ENCODE measurements around the gene PSMC1. TPM values are rescaled to one million over a fixed set of nuclear protein-coding genes. Genes with fewer than 3 reads are reported as not detected.

Gene PSMC1
- polyA plus RNA-seq, 2 of the 4 experiments (the other 2 are of a cell fraction): 328 to 336 TPM

DNA sequence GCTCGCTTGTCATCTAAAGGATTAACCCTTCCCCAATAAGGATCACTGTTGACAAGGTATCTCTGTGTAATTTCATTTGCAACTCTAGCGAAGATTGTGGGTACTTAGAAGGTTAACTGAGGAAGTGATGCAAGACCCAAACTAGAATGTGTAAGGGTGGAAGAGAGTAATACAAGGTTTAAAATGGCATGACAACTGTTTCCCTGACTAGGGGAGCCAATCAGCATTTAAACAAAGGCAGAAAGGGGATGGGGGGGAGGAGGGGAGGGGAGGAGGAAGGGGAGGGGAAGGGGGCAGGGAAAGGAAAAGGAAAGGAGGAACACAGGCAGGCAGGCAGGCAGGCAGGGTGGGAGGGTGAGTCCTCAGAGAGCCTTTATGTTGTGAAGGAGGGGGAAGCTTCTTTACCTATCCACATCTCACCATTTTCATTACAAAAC lies 44.3 kb downstream of the PSMC1 start:
- POLR2A ChIA-PET: interaction anchor here (1.8 kb wide), 1 partner anchor 97 kb away, joined by 12 read pairs; no protein-coding TSS in a partner anchor
- no peak overlapping the region for H3K4me3 ChIP-seq
- no peak overlapping the region for H3K27ac ChIP-seq
- no peak overlapping the region for H3K4me2 ChIP-seq
- CTCF ChIA-PET: interaction anchor here (1.0 to 4.0 kb wide), 16 partner anchors 9 to 458 kb away, joined by 3 to 33 read pairs (median 4); partner anchors contain the start of gene PSMC1
- DNase-seq (ENCODE audit: low read depth in 1 of 2, low spot score in 1 of 2) (no peak), FAIRE-seq (no peak), ATAC-seq (peak; percentile 42 to 78; a peak in 4 of 6 replicates)
- no peaks in the 10 kb centered on the region for H3K9me3 ChIP-seq
- no peaks in the 10 kb centered on the region for H3K4me1 ChIP-seq
- WGBS (ENCODE audit: missing lambda C conversion rate): 95% methylated on average over 2 of the region's 2 CpGs
- TF ChIP-seq ZSCAN20 (CRISPR knock-in tag; IDR thresholded peaks at IDR 0.05) (no peak), CHD2 (IDR thresholded peaks at IDR 0.05; ENCODE audit: low read length, partially characterized antibody) (no peak), ZNF302 (CRISPR knock-in tag; IDR thresholded peaks at IDR 0.05) (no peak), MAFK (IDR thresholded peaks at IDR 0.05; ENCODE audit: partially characterized antibody) (no peak), CBX2 (IDR thresholded peaks at IDR 0.05; ENCODE audit: borderline replicate concordance, low read depth) (no peak), NFE2L2 (conservative IDR thresholded peaks at IDR 0.05; ENCODE audit: low read length) (no peak), TP53 (CRISPR knock-in tag; IDR thresholded peaks at IDR 0.05) (no peak), NR3C1 (IDR thresholded peaks at IDR 0.05) (no peak), NPAS2 (CRISPR knock-in tag; IDR thresholded peaks at IDR 0.05; ENCODE audit: borderline replicate concordance) (no peak), CHD4 (IDR thresholded peaks at IDR 0.05; ENCODE audit: borderline replicate concordance) (no peak), HOXA7 (CRISPR knock-in tag; IDR thresholded peaks at IDR 0.05) (no peak)
- TF ChIP-seq, protein P1, sequence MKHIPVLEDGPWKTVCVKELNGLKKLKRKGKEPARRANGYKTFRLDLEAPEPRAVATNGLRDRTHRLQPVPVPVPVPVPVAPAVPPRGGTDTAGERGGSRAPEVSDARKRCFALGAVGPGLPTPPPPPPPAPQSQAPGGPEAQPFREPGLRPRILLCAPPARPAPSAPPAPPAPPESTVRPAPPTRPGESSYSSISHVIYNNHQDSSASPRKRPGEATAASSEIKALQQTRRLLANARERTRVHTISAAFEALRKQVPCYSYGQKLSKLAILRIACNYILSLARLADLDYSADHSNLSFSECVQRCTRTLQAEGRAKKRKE (CRISPR knock-in tag; IDR thresholded peaks at IDR 0.05; ENCODE audit: low read depth): no peak
- TF ChIP-seq, protein P2, sequence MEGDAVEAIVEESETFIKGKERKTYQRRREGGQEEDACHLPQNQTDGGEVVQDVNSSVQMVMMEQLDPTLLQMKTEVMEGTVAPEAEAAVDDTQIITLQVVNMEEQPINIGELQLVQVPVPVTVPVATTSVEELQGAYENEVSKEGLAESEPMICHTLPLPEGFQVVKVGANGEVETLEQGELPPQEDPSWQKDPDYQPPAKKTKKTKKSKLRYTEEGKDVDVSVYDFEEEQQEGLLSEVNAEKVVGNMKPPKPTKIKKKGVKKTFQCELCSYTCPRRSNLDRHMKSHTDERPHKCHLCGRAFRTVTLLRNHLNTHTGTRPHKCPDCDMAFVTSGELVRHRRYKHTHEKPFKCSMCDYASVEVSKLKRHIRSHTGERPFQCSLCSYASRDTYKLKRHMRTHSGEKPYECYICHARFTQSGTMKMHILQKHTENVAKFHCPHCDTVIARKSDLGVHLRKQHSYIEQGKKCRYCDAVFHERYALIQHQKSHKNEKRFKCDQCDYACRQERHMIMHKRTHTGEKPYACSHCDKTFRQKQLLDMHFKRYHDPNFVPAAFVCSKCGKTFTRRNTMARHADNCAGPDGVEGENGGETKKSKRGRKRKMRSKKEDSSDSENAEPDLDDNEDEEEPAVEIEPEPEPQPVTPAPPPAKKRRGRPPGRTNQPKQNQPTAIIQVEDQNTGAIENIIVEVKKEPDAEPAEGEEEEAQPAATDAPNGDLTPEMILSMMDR (IDR thresholded peaks at IDR 0.05): no peak
- TF ChIP-seq, protein P3, sequence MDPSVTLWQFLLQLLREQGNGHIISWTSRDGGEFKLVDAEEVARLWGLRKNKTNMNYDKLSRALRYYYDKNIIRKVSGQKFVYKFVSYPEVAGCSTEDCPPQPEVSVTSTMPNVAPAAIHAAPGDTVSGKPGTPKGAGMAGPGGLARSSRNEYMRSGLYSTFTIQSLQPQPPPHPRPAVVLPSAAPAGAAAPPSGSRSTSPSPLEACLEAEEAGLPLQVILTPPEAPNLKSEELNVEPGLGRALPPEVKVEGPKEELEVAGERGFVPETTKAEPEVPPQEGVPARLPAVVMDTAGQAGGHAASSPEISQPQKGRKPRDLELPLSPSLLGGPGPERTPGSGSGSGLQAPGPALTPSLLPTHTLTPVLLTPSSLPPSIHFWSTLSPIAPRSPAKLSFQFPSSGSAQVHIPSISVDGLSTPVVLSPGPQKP (IDR thresholded peaks at IDR 0.05; ENCODE audit: low read depth, low read length): no peak
- TF ChIP-seq, protein P4, sequence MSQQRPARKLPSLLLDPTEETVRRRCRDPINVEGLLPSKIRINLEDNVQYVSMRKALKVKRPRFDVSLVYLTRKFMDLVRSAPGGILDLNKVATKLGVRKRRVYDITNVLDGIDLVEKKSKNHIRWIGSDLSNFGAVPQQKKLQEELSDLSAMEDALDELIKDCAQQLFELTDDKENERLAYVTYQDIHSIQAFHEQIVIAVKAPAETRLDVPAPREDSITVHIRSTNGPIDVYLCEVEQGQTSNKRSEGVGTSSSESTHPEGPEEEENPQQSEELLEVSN (IDR thresholded peaks at IDR 0.05; ENCODE audit: borderline replicate concordance, low read depth): no peak

DNA sequence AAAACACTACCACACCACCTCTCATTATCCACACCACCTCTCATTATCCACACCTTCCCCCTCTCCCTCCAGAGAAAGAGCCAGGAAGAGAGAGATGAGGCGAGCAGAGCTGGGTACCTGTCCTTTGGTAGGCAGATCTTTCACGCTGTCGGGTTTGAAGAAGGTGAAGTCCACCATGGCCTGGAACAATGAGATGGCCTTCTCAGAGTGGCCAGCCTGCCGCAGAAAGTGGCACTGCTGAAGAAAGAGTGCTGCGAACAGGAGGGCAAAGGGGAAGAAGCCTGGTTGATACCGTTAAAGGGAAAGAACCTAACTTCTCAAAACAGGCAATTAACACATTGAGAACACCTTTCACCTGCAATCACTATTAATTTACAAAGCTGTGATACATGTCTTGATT lies 44.8 kb downstream of the PSMC1 start:
- ATAC-seq (peak in 1 of 2 experiments; percentile 57; a peak in 3 of 6 replicates), FAIRE-seq (no peak), DNase-seq (ENCODE audit: low read depth in 1 of 2, low spot score in 1 of 2) (no peak)
- H3K27ac ChIP-seq: no peak overlapping the region
- 72% methylated on average over 6 of the region's 6 CpGs for WGBS (ENCODE audit: missing lambda C conversion rate)
- POLR2A ChIA-PET: interaction anchor here (1.0 to 1.8 kb wide), 4 partner anchors 81 to 396 kb away, joined by 3 to 12 read pairs (median 4); no protein-coding TSS in a partner anchor
- H3K4me2 ChIP-seq: no peak overlapping the region
- TF ChIP-seq RARB (CRISPR knock-in tag; IDR thresholded peaks at IDR 0.05): no peak
- no peaks in the 10 kb centered on the region for H3K4me1 ChIP-seq
- no peaks in the 10 kb centered on the region for H3K9me3 ChIP-seq
- no peak overlapping the region for H3K4me3 ChIP-seq
- CTCF ChIA-PET: interaction anchor here (0.6 to 4.0 kb wide), 29 partner anchors 9 to 600 kb away, joined by 3 to 33 read pairs (median 4); partner anchors contain the start of gene PSMC1

DNA sequence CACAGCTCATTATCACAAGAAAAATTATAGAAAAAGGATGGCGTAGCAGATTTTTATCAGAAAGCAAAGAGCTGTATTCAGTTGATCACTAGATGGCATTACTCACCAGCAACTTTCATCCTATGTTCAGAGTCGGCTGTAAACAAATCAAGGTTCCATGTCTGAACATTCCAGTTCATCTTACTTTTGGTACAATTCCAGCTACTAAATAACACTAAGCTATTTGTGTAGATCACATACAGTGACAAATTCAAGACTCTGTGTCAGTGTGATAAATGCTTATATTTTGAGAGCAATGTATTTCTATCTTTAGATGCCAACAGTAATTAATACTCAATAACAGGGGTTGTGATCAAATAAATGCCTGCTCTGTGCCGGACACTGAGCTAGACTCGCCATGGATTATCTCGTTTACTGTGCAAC lies 45.3 kb downstream of the PSMC1 start:
- ChIA-PET CTCF (interaction anchor here (0.6 to 4.0 kb wide), 32 partner anchors 8 to 871 kb away, joined by 3 to 33 read pairs (median 4); partner anchors contain the start of gene PSMC1), POLR2A (interaction anchor here (1.0 to 1.8 kb wide), 4 partner anchors 81 to 395 kb away, joined by 3 to 12 read pairs (median 4); no protein-coding TSS in a partner anchor)
- Histone ChIP-seq H3K27ac (no peak overlapping the region), H3K4me1 (no peaks in the 10 kb centered on the region), H3K9me3 (no peaks in the 10 kb centered on the region), H3K4me2 (no peak overlapping the region), H3K4me3 (no peak overlapping the region)
- DNase-seq (ENCODE audit: low read depth in 1 of 2, low spot score in 1 of 2): peak; percentile 38 to 62
- 56% methylated on average over 5 of the region's 5 CpGs for WGBS (ENCODE audit: missing lambda C conversion rate)
- FAIRE-seq: no peak
- peak; percentile 72 to 84; a peak in 4 of 6 replicates for ATAC-seq
- TF ChIP-seq BHLHE40 (IDR thresholded peaks at IDR 0.05; ENCODE audit: low read depth, low read length): no peak
- no peak for TF ChIP-seq NR3C1 (IDR thresholded peaks at IDR 0.05)
- TF ChIP-seq, protein P5, sequence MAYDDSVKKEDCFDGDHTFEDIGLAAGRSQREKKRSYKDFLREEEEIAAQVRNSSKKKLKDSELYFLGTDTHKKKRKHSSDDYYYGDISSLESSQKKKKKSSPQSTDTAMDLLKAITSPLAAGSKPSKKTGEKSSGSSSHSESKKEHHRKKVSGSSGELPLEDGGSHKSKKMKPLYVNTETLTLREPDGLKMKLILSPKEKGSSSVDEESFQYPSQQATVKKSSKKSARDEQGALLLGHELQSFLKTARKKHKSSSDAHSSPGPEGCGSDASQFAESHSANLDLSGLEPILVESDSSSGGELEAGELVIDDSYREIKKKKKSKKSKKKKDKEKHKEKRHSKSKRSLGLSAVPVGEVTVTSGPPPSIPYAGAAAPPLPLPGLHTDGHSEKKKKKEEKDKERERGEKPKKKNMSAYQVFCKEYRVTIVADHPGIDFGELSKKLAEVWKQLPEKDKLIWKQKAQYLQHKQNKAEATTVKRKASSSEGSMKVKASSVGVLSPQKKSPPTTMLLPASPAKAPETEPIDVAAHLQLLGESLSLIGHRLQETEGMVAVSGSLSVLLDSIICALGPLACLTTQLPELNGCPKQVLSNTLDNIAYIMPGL (CRISPR knock-in tag; IDR thresholded peaks at IDR 0.05; ENCODE audit: borderline replicate concordance): no peak
- TF ChIP-seq, protein P6, sequence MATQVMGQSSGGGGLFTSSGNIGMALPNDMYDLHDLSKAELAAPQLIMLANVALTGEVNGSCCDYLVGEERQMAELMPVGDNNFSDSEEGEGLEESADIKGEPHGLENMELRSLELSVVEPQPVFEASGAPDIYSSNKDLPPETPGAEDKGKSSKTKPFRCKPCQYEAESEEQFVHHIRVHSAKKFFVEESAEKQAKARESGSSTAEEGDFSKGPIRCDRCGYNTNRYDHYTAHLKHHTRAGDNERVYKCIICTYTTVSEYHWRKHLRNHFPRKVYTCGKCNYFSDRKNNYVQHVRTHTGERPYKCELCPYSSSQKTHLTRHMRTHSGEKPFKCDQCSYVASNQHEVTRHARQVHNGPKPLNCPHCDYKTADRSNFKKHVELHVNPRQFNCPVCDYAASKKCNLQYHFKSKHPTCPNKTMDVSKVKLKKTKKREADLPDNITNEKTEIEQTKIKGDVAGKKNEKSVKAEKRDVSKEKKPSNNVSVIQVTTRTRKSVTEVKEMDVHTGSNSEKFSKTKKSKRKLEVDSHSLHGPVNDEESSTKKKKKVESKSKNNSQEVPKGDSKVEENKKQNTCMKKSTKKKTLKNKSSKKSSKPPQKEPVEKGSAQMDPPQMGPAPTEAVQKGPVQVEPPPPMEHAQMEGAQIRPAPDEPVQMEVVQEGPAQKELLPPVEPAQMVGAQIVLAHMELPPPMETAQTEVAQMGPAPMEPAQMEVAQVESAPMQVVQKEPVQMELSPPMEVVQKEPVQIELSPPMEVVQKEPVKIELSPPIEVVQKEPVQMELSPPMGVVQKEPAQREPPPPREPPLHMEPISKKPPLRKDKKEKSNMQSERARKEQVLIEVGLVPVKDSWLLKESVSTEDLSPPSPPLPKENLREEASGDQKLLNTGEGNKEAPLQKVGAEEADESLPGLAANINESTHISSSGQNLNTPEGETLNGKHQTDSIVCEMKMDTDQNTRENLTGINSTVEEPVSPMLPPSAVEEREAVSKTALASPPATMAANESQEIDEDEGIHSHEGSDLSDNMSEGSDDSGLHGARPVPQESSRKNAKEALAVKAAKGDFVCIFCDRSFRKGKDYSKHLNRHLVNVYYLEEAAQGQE (IDR thresholded peaks at IDR 0.05): no peak
- TF ChIP-seq HOXA7 (CRISPR knock-in tag; IDR thresholded peaks at IDR 0.05): no peak
- peak; percentile 49; the same call in 1 of the 3 replicates for TF ChIP-seq SMC3 (IDR thresholded peaks at IDR 0.05)
